Central memory CD4-positive, alpha-beta T cell (primary cell): ENCODE measurements around the gene ZMYND8.
"Not testable (repeated sequence)": the region's sequence is repeated elsewhere in the genome, so short reads cannot be mapped to it uniquely, and the experiment has no call there.

Experiments
- DNase-seq: peaks from one replicate; pipeline ENCODE4 v3.0.0; 2022

Gene ZMYND8

GRCh38 chr20:47309806-47310426 is 46.6 kb downstream of the ZMYND8 start:
- DNase-seq = no peak

- no peak for DNase-seq
Measured at GRCh38 chr20:47309394-47309793, 47.1 kb downstream of the ZMYND8 start.

- not testable (repeated sequence) for DNase-seq
Measured at GRCh38 chr20:47307569-47307968, 48.9 kb downstream of the ZMYND8 start.

- no peak for DNase-seq
Measured at GRCh38 chr20:47306755-47307370, 49.6 kb downstream of the ZMYND8 start.

- no peak for DNase-seq
Measured at GRCh38 chr20:47306095-47306494, 50.4 kb downstream of the ZMYND8 start.

GRCh38 chr20:47305667-47306066 is 50.8 kb downstream of the ZMYND8 start:
- DNase-seq = no peak

GRCh38 chr20:47304287-47304686 is 52.2 kb downstream of the ZMYND8 start:
- DNase-seq = no peak

- no peak for DNase-seq
Measured at GRCh38 chr20:47303736-47304135, 52.8 kb downstream of the ZMYND8 start.

- no peak for DNase-seq
Measured at GRCh38 chr20:47300071-47300470, 56.4 kb downstream of the ZMYND8 start.

GRCh38 chr20:47298624-47299023 is 57.9 kb downstream of the ZMYND8 start:
- DNase-seq = no peak

GRCh38 chr20:47297746-47298145 is 58.8 kb downstream of the ZMYND8 start:
- DNase-seq = no peak

GRCh38 chr20:47296950-47297349 is 59.5 kb downstream of the ZMYND8 start:
- DNase-seq = no peak

- DNase-seq = no peak
Measured at GRCh38 chr20:47295921-47296426, 60.5 kb downstream of the ZMYND8 start.

GRCh38 chr20:47295129-47295813 is 61.2 kb downstream of the ZMYND8 start:
- DNase-seq = no peak

- no peak for DNase-seq
Measured at GRCh38 chr20:47293631-47294030, 62.9 kb downstream of the ZMYND8 start.

GRCh38 chr20:47292581-47292980 is 63.9 kb downstream of the ZMYND8 start:
- no peak for DNase-seq

- DNase-seq = no peak
Measured at GRCh38 chr20:47290666-47291430, 65.7 kb downstream of the ZMYND8 start.

- no peak for DNase-seq
Measured at GRCh38 chr20:47290008-47290407, 66.5 kb downstream of the ZMYND8 start.

GRCh38 chr20:47289096-47289495 is 67.4 kb downstream of the ZMYND8 start:
- no peak for DNase-seq

GRCh38 chr20:47288530-47288929 is 68.0 kb downstream of the ZMYND8 start:
- not testable (repeated sequence) for DNase-seq

- DNase-seq = no peak
Measured at GRCh38 chr20:47287609-47288144, 68.8 kb downstream of the ZMYND8 start.

- no peak for DNase-seq
Measured at GRCh38 chr20:47286681-47287080, 69.8 kb downstream of the ZMYND8 start.

GRCh38 chr20:47285189-47285588 is 71.3 kb downstream of the ZMYND8 start:
- no peak for DNase-seq
